BJ (cell line): ENCODE measurements around the gene SNX14. TPM values are rescaled to one million over a fixed set of nuclear protein-coding genes. Genes with fewer than 3 reads are reported as not detected.

Experiments
- CTCF ChIA-PET: fragments of 350-600 bp; formaldehyde crosslinking; extraction: SDS; loops from one replicate; lab custom pipeline; 2021; ENCODE audit warnings: antibody characterized with exemption, inconsistent platforms; lab: Yijun Ruan, JAX
- POLR2A ChIA-PET: fragments of 300-600 bp; sonication (Branson Sonifier 250); formaldehyde crosslinking; extraction: SDS; loops from one replicate; lab custom pipeline; 2021; ENCODE audit warnings: antibody characterized with exemption; lab: Charles Lee
- DNase-seq: peaks from one replicate; pipeline ENCODE4 v3.0.0-alpha.2; 2011; ENCODE audit warnings: low read depth
- H3K27me3 ChIP-seq: 2 replicates; pipeline ENCODE4 v1.6.0; 2011; ENCODE audit warnings: low read length; ENCODE audit not compliant: control insufficient read depth, insufficient read depth
- H3K36me3 ChIP-seq: 2 replicates; pipeline ENCODE4 v1.5.1; 2011; ENCODE audit warnings: low read length; ENCODE audit not compliant: control insufficient read depth, insufficient read depth
- H3K4me3 ChIP-seq: 2 replicates; pipeline ENCODE4 v1.5.1; 2011; ENCODE audit warnings: low read depth, mild to moderate bottlenecking, control low read depth, low read length
- polyA plus RNA-seq: library from polyadenylated mRNA; depleted of rRNA; stranded (reverse); fragments of >200 nt; gene quantifications from 2 replicates; pipeline ENCODE4 v1.2.3, GENCODE V29; 2011
- TF ChIP-seq, protein P1 (sequence below): IDR thresholded peaks from 2 replicates; pipeline ENCODE4 v1.5.1; 2011; ENCODE audit warnings: low read depth, mild to moderate bottlenecking, control low read depth, inconsistent platforms, low read length, moderate library complexity; ENCODE audit not compliant: insufficient read depth

SNX14 gene
- polyA plus RNA-seq, 1 experiment, result 36.2 TPM

DNA sequence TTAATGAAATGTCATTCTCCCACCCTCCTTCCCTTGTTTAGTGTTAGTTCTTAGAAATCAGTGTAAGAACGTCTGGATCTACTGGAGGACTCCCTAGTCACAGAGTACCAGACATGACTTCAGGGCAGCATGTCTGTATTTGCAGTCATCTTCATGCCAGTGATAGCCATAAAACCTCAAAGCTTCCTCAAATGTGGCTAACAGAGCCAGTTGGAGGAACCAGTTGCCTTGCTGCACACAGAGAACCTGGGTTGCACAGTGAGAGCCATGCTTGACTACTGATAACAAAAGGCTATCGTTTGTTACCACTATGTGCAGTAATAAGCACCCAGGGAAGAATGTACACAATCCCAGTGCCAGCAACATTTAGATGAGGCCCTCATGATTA, 123.6 kb downstream of the SNX14 start:
- TF ChIP-seq, protein P1, sequence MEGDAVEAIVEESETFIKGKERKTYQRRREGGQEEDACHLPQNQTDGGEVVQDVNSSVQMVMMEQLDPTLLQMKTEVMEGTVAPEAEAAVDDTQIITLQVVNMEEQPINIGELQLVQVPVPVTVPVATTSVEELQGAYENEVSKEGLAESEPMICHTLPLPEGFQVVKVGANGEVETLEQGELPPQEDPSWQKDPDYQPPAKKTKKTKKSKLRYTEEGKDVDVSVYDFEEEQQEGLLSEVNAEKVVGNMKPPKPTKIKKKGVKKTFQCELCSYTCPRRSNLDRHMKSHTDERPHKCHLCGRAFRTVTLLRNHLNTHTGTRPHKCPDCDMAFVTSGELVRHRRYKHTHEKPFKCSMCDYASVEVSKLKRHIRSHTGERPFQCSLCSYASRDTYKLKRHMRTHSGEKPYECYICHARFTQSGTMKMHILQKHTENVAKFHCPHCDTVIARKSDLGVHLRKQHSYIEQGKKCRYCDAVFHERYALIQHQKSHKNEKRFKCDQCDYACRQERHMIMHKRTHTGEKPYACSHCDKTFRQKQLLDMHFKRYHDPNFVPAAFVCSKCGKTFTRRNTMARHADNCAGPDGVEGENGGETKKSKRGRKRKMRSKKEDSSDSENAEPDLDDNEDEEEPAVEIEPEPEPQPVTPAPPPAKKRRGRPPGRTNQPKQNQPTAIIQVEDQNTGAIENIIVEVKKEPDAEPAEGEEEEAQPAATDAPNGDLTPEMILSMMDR, result no peak
- Histone ChIP-seq H3K4me3 (no peak overlapping the region), H3K27me3 (no peaks in the 10 kb centered on the region), H3K36me3 (no peaks in the 10 kb centered on the region; the same call in 1 of the 2 replicates)
- POLR2A ChIA-PET, result no interaction called here
- CTCF ChIA-PET, result interaction anchor here (1.0 to 3.6 kb wide), 2 partner anchors 13 to 14 kb away, joined by 3 to 30 read pairs; no protein-coding TSS in a partner anchor
- DNase-seq, result no peak

DNA sequence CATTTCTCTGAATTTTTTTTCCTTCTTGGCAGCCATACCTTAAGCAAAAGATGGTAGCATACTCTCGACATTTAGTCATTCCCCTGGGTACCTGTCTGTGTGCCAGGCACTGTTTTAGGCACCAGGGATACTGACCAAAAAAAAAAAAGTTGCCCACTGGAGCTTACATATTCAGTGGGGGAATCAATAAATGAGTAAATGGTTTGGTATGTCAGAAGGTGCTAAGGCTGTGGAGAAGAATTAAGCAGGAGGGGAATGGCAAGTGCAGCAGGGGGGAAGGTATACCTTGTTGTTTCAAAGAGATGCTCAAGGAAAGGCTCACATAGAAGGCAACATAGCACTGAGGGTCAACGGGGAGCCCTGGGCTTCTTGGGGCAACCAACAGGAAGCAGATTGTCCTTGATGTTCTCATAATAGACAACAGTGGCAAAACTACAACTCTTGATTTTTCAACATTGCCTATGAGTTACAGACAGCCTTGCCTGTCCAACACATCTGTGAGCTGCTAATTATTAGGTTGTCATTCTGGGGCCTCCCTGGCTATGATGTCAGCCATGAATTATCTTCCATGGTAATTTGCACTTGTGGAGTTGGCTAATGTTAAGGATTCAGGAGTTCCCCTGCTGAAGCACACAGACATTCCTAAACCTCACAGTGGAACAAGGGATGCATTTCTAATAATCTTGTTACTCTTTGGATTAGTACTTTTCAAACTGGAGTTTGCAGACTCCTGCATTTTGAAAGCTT, 124.2 kb downstream of the SNX14 start:
- no peak overlapping the region for H3K4me3 ChIP-seq
- no peaks in the 10 kb centered on the region; the same call in 1 of the 2 replicates for H3K36me3 ChIP-seq
- H3K27me3 ChIP-seq, result no peaks in the 10 kb centered on the region
- DNase-seq, result no peak
- ChIA-PET CTCF (interaction anchor here (0.6 to 3.6 kb wide), 4 partner anchors 14 to 1602 kb away, joined by 3 to 30 read pairs (median 4); partner anchors contain the start of gene NT5E), POLR2A (no interaction called here)
- TF ChIP-seq, protein P1, result no peak

DNA sequence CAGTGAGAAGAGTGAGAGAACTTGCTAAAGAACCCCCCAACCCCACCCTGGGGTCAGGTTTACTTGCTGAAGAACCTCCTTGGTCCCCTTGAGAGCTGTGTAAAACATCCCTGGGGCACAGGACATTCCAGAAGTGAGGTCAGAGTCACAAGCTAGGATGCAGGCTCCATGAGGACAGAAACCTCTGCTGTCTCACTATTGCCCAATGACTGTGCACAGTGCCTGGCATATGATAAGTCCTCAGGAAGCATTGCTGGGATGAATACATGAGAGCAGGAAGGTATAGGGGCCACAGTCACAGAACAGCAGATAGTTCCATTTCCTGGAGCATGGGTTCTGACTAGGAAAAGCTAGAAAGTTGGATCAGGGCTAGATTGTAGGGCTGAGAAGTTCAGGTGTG, 125.3 kb downstream of the SNX14 start:
- Histone ChIP-seq H3K4me3 (no peak overlapping the region), H3K36me3 (no peaks in the 10 kb centered on the region; the same call in 1 of the 2 replicates), H3K27me3 (no peaks in the 10 kb centered on the region)
- TF ChIP-seq, protein P1, result no peak
- POLR2A ChIA-PET, result no interaction called here
- CTCF ChIA-PET, result interaction anchor here (1.1 to 3.6 kb wide), 3 partner anchors 15 to 106 kb away, joined by 3 to 30 read pairs (median 4); partner anchors contain the start of gene NT5E
- no peak for DNase-seq

DNA sequence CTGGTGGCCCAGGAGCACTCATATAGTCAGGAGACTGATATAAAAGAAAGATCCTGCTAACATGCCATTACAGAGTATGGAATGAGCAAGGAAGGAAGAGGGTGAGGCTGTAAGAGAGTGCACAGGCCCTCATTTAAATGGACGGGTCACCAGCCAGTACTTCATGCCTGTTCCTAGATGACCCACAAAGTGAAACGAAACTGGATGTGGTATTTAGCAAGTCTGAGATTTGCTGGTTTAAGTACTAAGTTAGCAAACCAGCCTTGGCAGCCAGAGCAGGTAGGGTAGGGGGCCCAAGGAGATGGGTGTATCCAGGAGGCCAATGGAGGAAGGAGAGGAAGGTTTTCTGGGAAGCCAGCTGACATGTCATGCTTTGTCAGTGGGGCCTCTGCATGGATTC, 127.9 kb downstream of the SNX14 start:
- no peaks in the 10 kb centered on the region for H3K27me3 ChIP-seq
- ChIA-PET CTCF (interaction anchor here (1.8 kb wide), 2 partner anchors 17 to 111 kb away, joined by 6 to 7 read pairs; no protein-coding TSS in a partner anchor), POLR2A (no interaction called here)
- DNase-seq, result no peak
- H3K36me3 ChIP-seq, result no peaks in the 10 kb centered on the region
- TF ChIP-seq, protein P1, result no peak
- no peak overlapping the region for H3K4me3 ChIP-seq

DNA sequence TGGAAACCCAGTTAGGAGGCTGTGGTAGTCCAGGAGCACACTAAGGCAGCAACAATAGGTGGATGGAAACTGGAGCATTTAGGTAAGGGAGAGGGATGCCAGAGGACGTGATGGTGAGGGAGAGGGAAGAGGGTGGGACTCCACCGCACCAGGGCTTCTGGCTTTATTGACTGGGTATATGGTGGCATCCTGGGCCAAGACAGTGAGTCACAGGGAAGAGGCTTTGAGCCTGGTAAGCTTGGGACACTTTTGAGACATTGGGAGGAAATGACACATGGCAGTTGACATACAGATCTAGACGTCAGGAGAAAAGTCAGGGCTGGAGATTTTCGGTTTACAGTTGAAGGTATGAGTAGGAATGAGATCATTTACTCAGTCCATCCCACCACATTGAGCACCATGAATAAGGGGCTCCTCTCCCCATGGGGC, 128.9 kb downstream of the SNX14 start:
- TF ChIP-seq, protein P1, result no peak
- H3K4me3 ChIP-seq, result no peak overlapping the region
- POLR2A ChIA-PET, result interaction anchor here (0.5 kb wide), 2 partner anchors 15 to 178 kb away, joined by 4 to 5 read pairs; partner anchors contain the start of genes NT5E and SYNCRIP
- H3K27me3 ChIP-seq, result no peaks in the 10 kb centered on the region
- CTCF ChIA-PET, result interaction anchor here (0.6 to 3.7 kb wide), 5 partner anchors 9 to 105 kb away, joined by 3 to 22 read pairs (median 6); partner anchors contain the start of gene NT5E
- peak; percentile 68 for DNase-seq
- H3K36me3 ChIP-seq, result no peaks in the 10 kb centered on the region
